ENCODE results near the gene ZBTB7C. TPM values are rescaled to one million over a fixed set of nuclear protein-coding genes. Genes with fewer than 3 reads are reported as not detected.
"Not testable (repeated sequence)": the region's sequence is repeated elsewhere in the genome, so short reads cannot be mapped to it uniquely, and the experiment has no call there.

The ZBTB7C gene
- 10 to 100 TPM; 12.6 to 14.7 (median 13.9) TPM for polyA plus RNA-seq (ENCODE audit: insufficient read length in 3 of 3)

GRCh38 chr18:48408727-48409590, at the start of gene ZBTB7C:
ZBTB7C (minus strand) TSS chr18:48409383.
- DNase-seq (ENCODE audit: low read depth in 3 of 3, low spot score in 2 of 3), result no peak

GRCh38 chr18:48456838-48457237, 47.7 kb upstream of the ZBTB7C start:
- DNase-seq (ENCODE audit: low read depth in 3 of 3, low spot score in 2 of 3), result no peak

- no peak for DNase-seq (ENCODE audit: low read depth in 3 of 3, low spot score in 2 of 3)
Observed at GRCh38 chr18:48455555-48456478, 46.6 kb upstream of the ZBTB7C start.

- no peak for DNase-seq (ENCODE audit: low read depth in 3 of 3, low spot score in 2 of 3)
Observed at GRCh38 chr18:48454261-48454757, 45.1 kb upstream of the ZBTB7C start.

- DNase-seq (ENCODE audit: low read depth in 3 of 3, low spot score in 2 of 3), result no peak
Observed at GRCh38 chr18:48453330-48454066, 44.3 kb upstream of the ZBTB7C start.

- DNase-seq (ENCODE audit: low read depth in 3 of 3, low spot score in 2 of 3), result no peak
Observed at GRCh38 chr18:48452861-48453323, 43.7 kb upstream of the ZBTB7C start.

- no peak for DNase-seq (ENCODE audit: low read depth in 3 of 3, low spot score in 2 of 3)
Observed at GRCh38 chr18:48450685-48451084, 41.5 kb upstream of the ZBTB7C start.

- DNase-seq (ENCODE audit: low read depth in 3 of 3, low spot score in 2 of 3), result peak in 1 of 3 donors; percentile 61
Observed at GRCh38 chr18:48446582-48447225, 37.5 kb upstream of the ZBTB7C start.

- DNase-seq (ENCODE audit: low read depth in 3 of 3, low spot score in 2 of 3), result no peak
Observed at GRCh38 chr18:48445540-48445939, 36.4 kb upstream of the ZBTB7C start.

- DNase-seq (ENCODE audit: low read depth in 3 of 3, low spot score in 2 of 3), result no peak
Observed at GRCh38 chr18:48442761-48443160, 33.6 kb upstream of the ZBTB7C start.

GRCh38 chr18:48441405-48441881, 32.3 kb upstream of the ZBTB7C start:
- DNase-seq (ENCODE audit: low read depth in 3 of 3, low spot score in 2 of 3), result no peak

- no peak for DNase-seq (ENCODE audit: low read depth in 3 of 3, low spot score in 2 of 3)
Observed at GRCh38 chr18:48440924-48441323, 31.7 kb upstream of the ZBTB7C start.

- no peak for DNase-seq (ENCODE audit: low read depth in 3 of 3, low spot score in 2 of 3)
Observed at GRCh38 chr18:48436907-48437306, 27.7 kb upstream of the ZBTB7C start.

- not testable (repeated sequence) for DNase-seq (ENCODE audit: low read depth in 3 of 3, low spot score in 2 of 3)
Observed at GRCh38 chr18:48434382-48434781, 25.2 kb upstream of the ZBTB7C start.

- no peak for DNase-seq (ENCODE audit: low read depth in 3 of 3, low spot score in 2 of 3)
Observed at GRCh38 chr18:48433541-48433940, 24.4 kb upstream of the ZBTB7C start.

GRCh38 chr18:48430150-48430549, 21.0 kb upstream of the ZBTB7C start:
- DNase-seq (ENCODE audit: low read depth in 3 of 3, low spot score in 2 of 3), result no peak

- DNase-seq (ENCODE audit: low read depth in 3 of 3, low spot score in 2 of 3), result no peak
Observed at GRCh38 chr18:48428475-48429177, 19.4 kb upstream of the ZBTB7C start.

- no peak for DNase-seq (ENCODE audit: low read depth in 3 of 3, low spot score in 2 of 3)
Observed at GRCh38 chr18:48422947-48423378, 13.8 kb upstream of the ZBTB7C start.

Measured in right renal cortex interstitium (tissue), 3 donors.